Loucy (cell line): Measurements from ENCODE around the gene KCNJ3.

Experiments used
- H2AFZ ChIP-seq: fragments of 200-600 bp; sonication (generic); 2 replicates; pipeline ENCODE4 v1.6.0; 2016; ENCODE audit warnings: antibody characterized with exemption, mild to moderate bottlenecking, low read length, moderate library complexity
- H3F3A ChIP-seq: fragments of 200-600 bp; 2 replicates; pipeline ENCODE4 v1.6.0; 2016; ENCODE audit warnings: antibody characterized with exemption, low read depth, mild to moderate bottlenecking
- H3K27me3 ChIP-seq: fragments of 200-600 bp; sonication (generic); 2 replicates; pipeline ENCODE4 v1.6.1; 2014; ENCODE audit warnings: low read length, mild to moderate bottlenecking; ENCODE audit not compliant: insufficient read depth, poor library complexity, severe bottlenecking
- H3K36me3 ChIP-seq: fragments of 200-600 bp; sonication (generic); 2 replicates; pipeline ENCODE4 v1.6.1; 2016; ENCODE audit warnings: low read length; ENCODE audit not compliant: insufficient read depth
- H3K4me1 ChIP-seq: fragments of 200-600 bp; sonication (generic); 2 replicates; pipeline ENCODE4 v1.5.1; 2014; ENCODE audit warnings: low read length, mild to moderate bottlenecking; ENCODE audit not compliant: insufficient read depth, poor library complexity, severe bottlenecking
- H3K4me2 ChIP-seq: fragments of 200-600 bp; sonication (generic); 2 replicates; pipeline ENCODE4 v1.6.0; 2014; ENCODE audit warnings: antibody characterized with exemption, low read length, low read depth, mild to moderate bottlenecking; ENCODE audit not compliant: poor library complexity, severe bottlenecking
- H3K4me3 ChIP-seq: fragments of 200-600 bp; sonication (generic); 2 replicates; pipeline ENCODE4 v1.5.1; 2014; ENCODE audit warnings: low read length, mild to moderate bottlenecking, mixed read lengths; ENCODE audit not compliant: poor library complexity, severe bottlenecking
- H3K79me2 ChIP-seq: fragments of 200-600 bp; sonication (generic); 2 replicates; pipeline ENCODE4 v1.6.1; 2014; ENCODE audit warnings: low read length; ENCODE audit not compliant: insufficient read depth
- H3K9ac ChIP-seq: fragments of 200-600 bp; sonication (generic); 2 replicates; pipeline ENCODE4 v1.6.0; 2014; ENCODE audit warnings: mild to moderate bottlenecking, low read depth, low read length, moderate library complexity; ENCODE audit not compliant: poor library complexity, severe bottlenecking
- H3K9me2 ChIP-seq: fragments of 200-600 bp; sonication (generic); replicated peaks from 2 replicates; pipeline ENCODE4 v1.6.1; 2016; ENCODE audit warnings: low read depth, low read length, mixed read lengths
- H3K9me3 ChIP-seq: fragments of 200-600 bp; sonication (generic); 2 replicates; pipeline ENCODE4 v1.6.1; 2014; ENCODE audit warnings: mild to moderate bottlenecking, antibody characterized with exemption, low read length, low read depth; ENCODE audit not compliant: insufficient read depth
- H4K20me1 ChIP-seq: fragments of 200-600 bp; sonication (generic); 2 replicates; pipeline ENCODE4 v1.6.0; 2014; ENCODE audit warnings: antibody characterized with exemption, low read length, mild to moderate bottlenecking; ENCODE audit not compliant: insufficient read depth, poor library complexity, severe bottlenecking
- CTCF ChIP-seq: fragments of 200-600 bp; sonication (generic); conservative IDR thresholded peaks from 2 replicates; pipeline ENCODE4 v1.5.1; 2014; ENCODE audit warnings: mild to moderate bottlenecking, antibody characterized with exemption, low read length
- EZH2phosphoT487 ChIP-seq: fragments of 200-600 bp; IDR thresholded peaks from 2 replicates; pipeline ENCODE4 v1.6.1; 2018; ENCODE audit warnings: antibody characterized with exemption, mild to moderate bottlenecking, moderate library complexity, borderline replicate concordance

KCNJ3 gene

GRCh38 chr2:154700136-154700535, 1.6 kb downstream of the KCNJ3 start:
- H3K4me3 ChIP-seq, result no peak overlapping the region
- no peaks in the 10 kb centered on the region for H3K27me3 ChIP-seq
- TF ChIP-seq CTCF (no peak), EZH2phosphoT487 (no peak)
- no peaks in the 10 kb centered on the region for H3F3A ChIP-seq
- no peaks in the 10 kb centered on the region for H4K20me1 ChIP-seq
- no peaks in the 10 kb centered on the region for H3K36me3 ChIP-seq
- no peaks in the 10 kb centered on the region for H3K9me3 ChIP-seq
- H3K79me2 ChIP-seq, result no peaks in the 10 kb centered on the region
- H3K9me2 ChIP-seq, result no peaks in the 10 kb centered on the region
- no peaks in the 10 kb centered on the region for H3K4me1 ChIP-seq
- no peak overlapping the region for H2AFZ ChIP-seq
- H3K4me2 ChIP-seq, result no peak overlapping the region
- H3K9ac ChIP-seq, result no peak overlapping the region

- Histone ChIP-seq H3K9me2 (no peaks in the 10 kb centered on the region), H3K36me3 (no peaks in the 10 kb centered on the region), H3K79me2 (no peaks in the 10 kb centered on the region), H3F3A (no peaks in the 10 kb centered on the region), H3K9ac (no peak overlapping the region), H3K4me1 (peaks cover 3% of the 10 kb centered on the region), H4K20me1 (no peaks in the 10 kb centered on the region), H3K9me3 (no peaks in the 10 kb centered on the region), H3K27me3 (no peaks in the 10 kb centered on the region), H2AFZ (no peak overlapping the region), H3K4me2 (no peak overlapping the region), H3K4me3 (no peak overlapping the region)
- TF ChIP-seq CTCF, result no peak
- no peak for TF ChIP-seq EZH2phosphoT487
Observed at GRCh38 chr2:154704991-154705390, 6.5 kb downstream of the KCNJ3 start.

GRCh38 chr2:154706660-154707059, 8.2 kb downstream of the KCNJ3 start:
- H2AFZ ChIP-seq, result peak overlapping the region; percentile 65; the same call in 1 of the 2 replicates
- H3K36me3 ChIP-seq, result no peaks in the 10 kb centered on the region
- peaks cover 3% of the 10 kb centered on the region for H3K4me1 ChIP-seq
- H3K4me2 ChIP-seq, result no peak overlapping the region
- no peaks in the 10 kb centered on the region for H4K20me1 ChIP-seq
- H3K9me2 ChIP-seq, result no peaks in the 10 kb centered on the region
- no peaks in the 10 kb centered on the region for H3K79me2 ChIP-seq
- H3K9ac ChIP-seq, result no peak overlapping the region
- TF ChIP-seq EZH2phosphoT487, result no peak
- TF ChIP-seq CTCF, result no peak
- no peaks in the 10 kb centered on the region for H3K9me3 ChIP-seq
- no peaks in the 10 kb centered on the region for H3F3A ChIP-seq
- no peak overlapping the region for H3K4me3 ChIP-seq
- H3K27me3 ChIP-seq, result no peaks in the 10 kb centered on the region
